Loucy (cell line): ENCODE results near the gene DNAJC11.

Experiments used
- EZH2phosphoT487 ChIP-seq: fragments of 200-600 bp; IDR thresholded peaks from 2 replicates; pipeline ENCODE4 v1.6.1; 2018; ENCODE audit warnings: antibody characterized with exemption, mild to moderate bottlenecking, moderate library complexity, borderline replicate concordance
- TF ChIP-seq, protein P1 (sequence below): fragments of 200-600 bp; sonication (generic); conservative IDR thresholded peaks from 2 replicates; pipeline ENCODE4 v1.5.1; 2014; ENCODE audit warnings: mild to moderate bottlenecking, antibody characterized with exemption, low read length

GRCh38 chr1:6625584-6626149, 75.9 kb downstream of the DNAJC11 start:
- TF ChIP-seq, protein P1, sequence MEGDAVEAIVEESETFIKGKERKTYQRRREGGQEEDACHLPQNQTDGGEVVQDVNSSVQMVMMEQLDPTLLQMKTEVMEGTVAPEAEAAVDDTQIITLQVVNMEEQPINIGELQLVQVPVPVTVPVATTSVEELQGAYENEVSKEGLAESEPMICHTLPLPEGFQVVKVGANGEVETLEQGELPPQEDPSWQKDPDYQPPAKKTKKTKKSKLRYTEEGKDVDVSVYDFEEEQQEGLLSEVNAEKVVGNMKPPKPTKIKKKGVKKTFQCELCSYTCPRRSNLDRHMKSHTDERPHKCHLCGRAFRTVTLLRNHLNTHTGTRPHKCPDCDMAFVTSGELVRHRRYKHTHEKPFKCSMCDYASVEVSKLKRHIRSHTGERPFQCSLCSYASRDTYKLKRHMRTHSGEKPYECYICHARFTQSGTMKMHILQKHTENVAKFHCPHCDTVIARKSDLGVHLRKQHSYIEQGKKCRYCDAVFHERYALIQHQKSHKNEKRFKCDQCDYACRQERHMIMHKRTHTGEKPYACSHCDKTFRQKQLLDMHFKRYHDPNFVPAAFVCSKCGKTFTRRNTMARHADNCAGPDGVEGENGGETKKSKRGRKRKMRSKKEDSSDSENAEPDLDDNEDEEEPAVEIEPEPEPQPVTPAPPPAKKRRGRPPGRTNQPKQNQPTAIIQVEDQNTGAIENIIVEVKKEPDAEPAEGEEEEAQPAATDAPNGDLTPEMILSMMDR = no peak
- no peak for TF ChIP-seq EZH2phosphoT487
